Suprapubic skin (tissue), 4 donors: ENCODE data around the gene POLR1C.

ENCODE experiments used
- CTCF ChIP-seq, 2 donors: fragments of 200-600 bp in 1 of 2; fragments of 450-650 bp in 1 of 2; sonication (generic) in 1 of 2; IDR thresholded peaks; one replicate each; pipeline ENCODE4 v1.5.1; 2016 to 2019; ENCODE audit warnings: antibody characterized with exemption in 2 of 2, mild to moderate bottlenecking in 1 of 2, moderate library complexity in 1 of 2
- EP300 ChIP-seq: sonication (generic); formaldehyde crosslinking; IDR thresholded peaks from one replicate; pipeline ENCODE4 v1.6.1; 2017; ENCODE audit warnings: antibody characterized with exemption
- POLR2A ChIP-seq, 2 donors: fragments of 450-650 bp; IDR thresholded peaks; one replicate each; pipeline ENCODE4 v1.6.1; 2017; ENCODE audit warnings: antibody characterized with exemption in 2 of 2, mild to moderate bottlenecking in 2 of 2, moderate library complexity in 2 of 2
- POLR2AphosphoS5 ChIP-seq, 3 donors: sonication (generic); formaldehyde crosslinking; IDR thresholded peaks; one replicate each; pipeline ENCODE4 v1.6.1; 2017; ENCODE audit warnings: antibody characterized with exemption in 3 of 3

GRCh38 chr6:43478008-43478372 lies 38.9 kb upstream of the POLR1C start:
- TF ChIP-seq POLR2A (IDR thresholded peaks at IDR 0.05) (no peak), CTCF (IDR thresholded peaks at IDR 0.05) (no peak), EP300 (no peak), POLR2AphosphoS5 (IDR thresholded peaks at IDR 0.05) (no peak)
